HG03159 (cell line): ENCODE results near the gene NBAS.
A peak's percentile ranks its signal among the peaks of the same experiment; 100 is the strongest.

Experiments
- ATAC-seq: cut with Tn5 transposase; IDR thresholded peaks from one replicate; pipeline ENCODE4 v1.9.1; 2021; ENCODE audit warnings: mild to moderate bottlenecking, moderate library complexity; ENCODE audit not compliant: unreplicated experiment

NBAS gene

DNA sequence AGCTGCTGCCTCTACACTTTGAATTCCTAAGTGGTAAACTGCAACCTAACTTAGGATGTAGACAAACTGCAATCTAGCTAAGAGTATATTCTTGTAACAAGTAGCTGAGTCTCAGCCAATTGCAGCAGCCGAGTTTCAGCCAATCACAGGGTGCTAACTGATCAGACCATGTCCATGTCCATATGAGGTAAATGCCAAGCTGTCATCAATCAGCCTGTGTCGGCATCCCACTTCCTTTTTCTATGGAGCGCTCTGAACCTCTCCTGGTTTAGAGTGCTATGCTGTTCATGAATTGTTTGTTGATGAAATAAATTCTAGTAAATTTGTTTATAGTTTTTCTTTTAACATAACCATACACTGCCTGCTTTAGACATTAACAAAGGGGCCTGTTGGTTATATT lies 408.8 kb downstream of the NBAS start:
- ATAC-seq = no peak

DNA sequence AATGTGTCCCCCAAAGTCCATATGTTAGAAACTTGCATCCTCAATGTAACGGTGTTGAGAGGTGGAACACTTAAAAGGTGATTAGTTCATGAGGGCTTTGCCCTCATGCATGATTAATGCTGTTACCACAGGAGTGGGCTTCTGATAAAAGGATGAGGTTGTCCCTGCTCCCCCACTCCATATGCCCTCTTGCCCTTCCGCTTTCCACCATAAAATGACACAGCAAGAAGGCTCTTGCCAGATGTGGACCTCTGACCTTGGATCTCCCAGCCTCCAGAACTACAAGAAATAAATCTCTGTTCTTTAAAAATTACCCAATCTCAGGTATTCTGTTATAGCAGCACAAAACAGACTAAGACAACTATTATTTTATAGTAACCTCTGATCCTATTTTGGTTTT lies 412.1 kb downstream of the NBAS start:
- no peak for ATAC-seq

DNA sequence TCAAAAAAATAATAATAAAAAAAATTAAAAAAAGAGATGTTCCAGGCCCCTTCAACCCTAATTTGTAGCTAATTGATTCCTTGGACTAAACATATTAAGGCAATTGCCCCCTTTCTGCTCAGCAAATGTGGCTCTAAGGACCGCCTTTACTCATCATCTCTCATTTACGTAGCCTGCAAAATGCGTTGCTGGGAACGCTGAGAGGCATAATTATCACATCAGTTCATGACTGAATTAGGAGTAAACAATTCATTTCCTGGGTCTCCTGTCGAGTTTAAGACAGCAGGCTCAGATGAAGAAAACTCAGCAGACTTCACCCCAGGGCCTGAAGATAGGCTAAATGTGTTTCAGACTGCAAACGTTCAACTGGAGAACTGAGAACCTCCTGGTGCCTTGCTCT lies 413.5 kb downstream of the NBAS start:
- ATAC-seq = no peak

DNA sequence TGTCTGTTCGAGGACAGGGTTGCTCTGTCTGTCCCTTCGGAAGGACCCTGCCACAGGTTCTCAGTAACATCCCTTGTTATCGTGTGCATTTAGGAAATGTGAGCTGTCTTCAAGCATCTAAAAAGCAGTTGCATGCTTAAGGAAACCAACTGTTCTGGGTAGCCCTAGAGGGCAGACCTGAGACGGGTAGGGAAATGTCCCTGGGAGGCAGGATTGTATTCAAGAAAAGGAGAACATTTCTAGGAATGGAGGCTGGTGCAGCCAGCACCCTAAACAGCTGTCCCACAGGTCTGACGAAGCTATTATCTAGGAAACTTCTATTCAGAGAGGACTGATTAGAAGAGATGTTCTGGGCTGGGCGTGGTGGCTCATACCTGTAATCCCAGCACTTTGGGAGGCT lies 414.2 kb downstream of the NBAS start:
- no peak for ATAC-seq

DNA sequence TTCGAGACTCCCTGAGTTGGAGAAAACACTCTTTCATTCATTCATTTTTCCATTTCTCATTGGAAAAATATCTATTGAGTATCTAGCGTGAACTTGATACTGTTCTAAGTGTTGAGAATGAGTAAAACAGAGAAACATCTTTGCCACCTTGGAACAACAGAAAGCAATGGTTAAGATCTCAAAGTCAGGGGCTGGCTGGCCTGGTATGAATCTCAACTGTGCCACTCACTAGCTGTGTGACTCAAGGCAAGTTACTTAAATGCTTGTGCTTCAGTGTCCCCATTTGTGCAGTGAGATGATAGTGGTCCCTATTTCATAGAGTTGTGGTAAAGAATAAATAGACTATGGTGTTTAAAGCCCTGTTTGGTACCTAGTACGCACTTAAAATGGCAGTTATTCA lies 415.2 kb downstream of the NBAS start:
- ATAC-seq = no peak

- no peak for ATAC-seq
Measured at GRCh38 chr2:15145046-15145817, 415.9 kb downstream of the NBAS start.

- ATAC-seq = peak; percentile 100
Measured at GRCh38 chr2:15142069-15142689, 419.0 kb downstream of the NBAS start.

DNA sequence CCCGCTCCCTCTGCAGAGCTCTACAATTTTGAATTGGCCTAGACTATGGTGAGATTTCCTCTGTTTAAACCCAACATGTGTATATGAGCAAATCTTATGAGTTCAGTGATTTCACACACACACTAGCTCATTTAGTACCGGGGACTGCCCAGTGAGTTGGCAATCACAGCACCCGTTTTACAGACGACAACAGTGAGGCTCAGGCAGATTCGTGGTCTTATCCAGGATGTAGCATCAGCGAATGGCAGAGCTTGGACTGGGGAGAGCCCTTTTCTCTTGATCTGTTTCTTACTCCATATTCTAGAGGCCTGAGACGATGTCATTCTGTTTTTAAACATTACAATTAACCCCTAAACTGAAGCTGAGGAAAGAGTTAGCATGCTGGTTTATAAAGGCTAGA lies 419.9 kb downstream of the NBAS start:
- ATAC-seq = no peak

- ATAC-seq = no peak
Measured at GRCh38 chr2:15136639-15137038, 424.5 kb downstream of the NBAS start.

DNA sequence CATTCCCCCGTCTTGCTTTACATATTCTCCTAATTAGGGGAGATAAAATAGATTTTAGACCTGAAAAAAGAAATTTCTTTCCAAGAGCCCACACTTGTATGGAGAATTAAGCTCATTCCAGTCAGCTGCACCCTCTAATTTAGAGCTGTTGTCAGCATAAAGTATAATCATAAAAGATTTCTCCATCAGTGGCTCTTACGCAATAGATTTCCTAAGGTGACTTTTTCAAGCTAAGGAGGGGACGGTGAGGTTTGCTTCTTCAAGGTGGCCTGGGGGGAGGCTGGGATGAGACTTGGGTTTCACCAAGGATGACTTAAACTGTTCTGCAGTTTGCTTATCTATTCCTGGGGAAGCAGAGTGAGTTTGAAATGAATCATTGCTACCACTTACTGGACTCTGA lies 426.2 kb downstream of the NBAS start:
- ATAC-seq = no peak

DNA sequence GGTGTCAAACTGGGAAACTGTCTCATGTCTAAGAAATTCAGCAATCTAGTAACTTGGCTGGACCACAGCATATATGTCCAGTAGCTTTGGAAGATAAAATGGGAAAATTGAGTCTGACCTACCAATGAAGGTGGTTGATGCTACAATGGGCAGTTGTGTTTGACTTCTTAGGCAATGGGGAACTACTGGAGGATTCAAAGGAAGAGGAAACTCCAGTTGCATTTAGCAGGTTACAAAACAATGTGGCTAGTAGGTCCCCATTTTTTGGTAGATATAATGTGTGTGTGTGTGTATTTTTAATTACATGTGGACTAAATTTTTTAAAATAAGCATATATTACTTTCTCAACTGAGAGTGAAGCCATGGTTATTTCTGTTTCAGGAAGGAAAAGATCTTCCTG lies 427.7 kb downstream of the NBAS start:
- ATAC-seq = no peak

- no peak for ATAC-seq
Measured at GRCh38 chr2:15128846-15129245, 432.3 kb downstream of the NBAS start.

DNA sequence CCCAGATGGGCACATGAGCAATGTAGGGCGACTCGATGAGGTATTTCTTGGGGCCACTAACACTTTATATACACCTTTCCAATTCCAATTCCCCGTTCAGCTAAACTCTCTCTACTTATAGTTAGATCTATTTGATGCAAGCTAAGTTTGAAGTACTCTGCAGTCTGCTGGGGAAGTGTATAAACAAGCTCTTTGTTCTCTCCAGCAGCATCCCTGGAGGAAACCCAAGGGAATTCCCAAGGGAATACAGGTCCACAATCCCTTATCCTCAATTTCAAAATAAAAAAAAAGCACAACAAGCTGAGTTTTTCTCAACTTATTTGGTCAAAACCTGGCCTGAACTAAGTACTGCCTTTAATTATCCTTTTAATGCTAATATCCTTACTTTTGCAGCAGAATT lies 433.3 kb downstream of the NBAS start:
- no peak for ATAC-seq

- ATAC-seq = no peak
Measured at GRCh38 chr2:15127301-15127700, 433.8 kb downstream of the NBAS start.

DNA sequence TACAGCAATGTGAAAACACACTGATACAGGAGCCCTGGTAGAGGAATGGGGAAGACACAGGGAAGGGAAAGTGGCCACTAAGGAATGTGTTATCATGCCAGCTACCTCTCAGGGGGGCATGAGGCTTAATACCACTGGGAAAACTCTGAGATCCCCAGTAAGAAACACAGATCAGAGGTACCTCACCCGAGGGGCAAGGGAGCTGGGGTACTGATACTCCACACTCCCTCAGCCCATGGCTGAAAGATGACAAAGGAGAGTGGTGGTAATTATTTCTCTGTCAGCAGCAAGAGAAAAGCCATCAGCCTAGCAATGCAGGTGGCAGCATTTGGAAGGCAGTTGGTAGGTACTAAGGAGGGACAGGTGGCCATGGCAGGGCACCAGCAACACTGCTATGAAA lies 434.8 kb downstream of the NBAS start:
- no peak for ATAC-seq

DNA sequence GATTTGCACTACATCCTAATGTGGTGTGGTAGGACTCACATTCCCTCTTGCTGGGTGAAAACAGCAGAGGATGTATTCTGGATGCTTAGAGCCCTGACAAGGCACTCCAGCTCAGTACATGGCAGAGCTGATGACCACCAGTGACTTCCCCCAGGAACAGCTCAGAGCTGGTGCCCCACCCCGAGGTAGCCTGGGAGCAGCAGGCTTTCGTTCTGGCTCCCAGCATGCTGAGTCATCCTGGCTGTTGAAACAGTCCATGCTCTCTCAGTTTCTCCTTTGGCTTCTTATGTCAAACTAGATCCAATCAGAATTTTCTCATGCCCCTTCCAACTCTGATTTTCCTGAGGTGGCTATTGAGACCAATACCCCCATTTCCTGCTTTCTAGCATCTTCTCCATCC lies 438.2 kb downstream of the NBAS start:
- ATAC-seq = no peak

GRCh38 chr2:15120631-15121030 lies 440.5 kb downstream of the NBAS start:
- ATAC-seq = no peak

- ATAC-seq = no peak
Measured at GRCh38 chr2:15119722-15120175, 441.4 kb downstream of the NBAS start.

DNA sequence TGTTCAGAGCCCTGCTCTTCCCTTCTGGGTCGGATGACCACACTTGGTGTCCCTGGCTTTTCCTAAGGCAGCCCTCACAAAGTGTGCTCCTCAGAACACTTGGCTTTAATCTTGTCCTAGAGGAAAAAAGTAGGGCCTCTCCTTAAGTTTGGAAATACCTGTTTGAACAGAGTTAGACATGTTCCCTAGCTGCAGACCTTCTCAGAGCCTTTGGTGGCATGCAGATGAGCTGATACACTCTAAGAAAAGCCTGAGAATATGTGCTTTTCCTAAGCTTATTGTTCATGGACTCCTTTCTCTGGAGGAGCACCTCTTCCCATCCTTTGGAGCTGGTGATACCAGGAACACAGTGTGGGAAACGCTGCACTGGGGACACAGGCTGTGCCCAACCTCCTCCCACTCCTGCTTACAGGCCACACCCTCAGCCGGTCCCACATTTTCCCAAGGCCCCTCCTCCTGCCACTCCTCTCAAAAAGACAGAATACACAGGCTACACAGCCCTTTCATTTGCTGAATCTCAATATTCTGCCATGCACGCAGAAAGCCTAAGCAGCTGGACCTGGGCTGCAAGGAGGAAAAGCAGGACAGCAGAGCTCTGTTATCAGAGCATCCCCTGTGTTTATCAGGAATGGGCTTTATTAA lies 443.6 kb downstream of the NBAS start:
- ATAC-seq = no peak
